HepG2 (cell line): ENCODE data around the gene MYO10. TPM values are rescaled to one million over a fixed set of nuclear protein-coding genes. Genes with fewer than 3 reads are reported as not detected.
A peak's percentile ranks its signal among the peaks of the same experiment; 100 is the strongest.

Source experiments
- AKAP8 ChIP-seq: sonication (generic); formaldehyde crosslinking; IDR thresholded peaks from 2 replicates; pipeline ENCODE4 v1.5.1; 2020; ENCODE audit warnings: mild to moderate bottlenecking, missing genetic modification reagents
- CBFB ChIP-seq: sonication (generic); formaldehyde crosslinking; IDR thresholded peaks from 2 replicates; pipeline ENCODE4 v1.4.0; 2020; ENCODE audit warnings: missing genetic modification reagents
- CBX5 ChIP-seq: sonication (generic); formaldehyde crosslinking; IDR thresholded peaks from 2 replicates; pipeline ENCODE4 v1.4.0; 2020; ENCODE audit warnings: missing genetic modification reagents, borderline replicate concordance
- GMEB2 ChIP-seq: IDR thresholded peaks from 2 replicates; pipeline ENCODE4 v1.6.1; 2016; ENCODE audit warnings: missing biosample characterization, missing genetic modification reagents, low read depth
- IRF1 ChIP-seq: sonication (generic); formaldehyde crosslinking; IDR thresholded peaks from 2 replicates; pipeline ENCODE4 v1.4.0; 2020; ENCODE audit warnings: low read depth, mild to moderate bottlenecking, missing genetic modification reagents
- JUND ChIP-seq: sonication (generic); formaldehyde crosslinking; IDR thresholded peaks from 2 replicates; pipeline ENCODE4 v1.8.0; 2022; ENCODE audit warnings: mild to moderate bottlenecking, missing genetic modification reagents
- NR1H2 ChIP-seq: sonication (generic); formaldehyde crosslinking; IDR thresholded peaks from 2 replicates; pipeline ENCODE4 v1.8.1; 2022; ENCODE audit warnings: low read depth, missing genetic modification reagents, borderline replicate concordance
- PRDM4 ChIP-seq: sonication (generic); formaldehyde crosslinking; IDR thresholded peaks from 2 replicates; pipeline ENCODE4 v1.9.0; 2021; ENCODE audit warnings: missing genetic modification reagents, borderline replicate concordance
- SRY ChIP-seq: sonication (generic); formaldehyde crosslinking; IDR thresholded peaks from 2 replicates; pipeline ENCODE4 v1.8.0; 2022; ENCODE audit warnings: mild to moderate bottlenecking, missing genetic modification reagents
- TFDP1 ChIP-seq: IDR thresholded peaks from 2 replicates; pipeline ENCODE4 v1.6.1; 2016; ENCODE audit warnings: missing compliant biosample characterization, missing genetic modification reagents, borderline replicate concordance
- XBP1 ChIP-seq: sonication (generic); formaldehyde crosslinking; IDR thresholded peaks from 2 replicates; pipeline ENCODE4 v1.5.0; 2020; ENCODE audit warnings: missing genetic modification reagents
- ZBTB21 ChIP-seq: sonication (generic); formaldehyde crosslinking; IDR thresholded peaks from 2 replicates; pipeline ENCODE4 v1.4.0; 2020; ENCODE audit warnings: missing genetic modification reagents
- ZFP36L2 ChIP-seq: sonication (generic); formaldehyde crosslinking; IDR thresholded peaks from 2 replicates; pipeline ENCODE4 v1.4.0; 2020; ENCODE audit warnings: missing genetic modification reagents
- ZMAT5 ChIP-seq: sonication (generic); formaldehyde crosslinking; IDR thresholded peaks from 2 replicates; pipeline ENCODE4 v1.5.0; 2020; ENCODE audit warnings: mild to moderate bottlenecking, low read depth, missing genetic modification reagents, borderline replicate concordance
- ZNF180 ChIP-seq: sonication (generic); formaldehyde crosslinking; IDR thresholded peaks from 2 replicates; pipeline ENCODE4 v1.4.0; 2020; ENCODE audit warnings: low read depth, missing genetic modification reagents, borderline replicate concordance
- ZNF619 ChIP-seq: sonication (generic); formaldehyde crosslinking; IDR thresholded peaks from 2 replicates; pipeline ENCODE4 v1.4.0; 2020; ENCODE audit warnings: mild to moderate bottlenecking, missing genetic modification reagents
- ZNF737 ChIP-seq: sonication (generic); formaldehyde crosslinking; IDR thresholded peaks from 2 replicates; pipeline ENCODE4 v1.5.0; 2020; ENCODE audit warnings: missing genetic modification reagents, mild to moderate bottlenecking, borderline replicate concordance
- ZNF841 ChIP-seq: sonication (generic); formaldehyde crosslinking; IDR thresholded peaks from 2 replicates; pipeline ENCODE4 v1.8.1; 2023; ENCODE audit warnings: missing genetic modification reagents, borderline replicate concordance
- ZXDC ChIP-seq: sonication (generic); formaldehyde crosslinking; IDR thresholded peaks from 2 replicates; pipeline ENCODE4 v1.5.0; 2020; ENCODE audit warnings: mild to moderate bottlenecking, missing genetic modification reagents
- polyA plus RNA-seq, 8 experiments: library from polyadenylated mRNA; depleted of rRNA in 3 of 8; stranded (reverse) in 7 of 8; unstranded in 1 of 8; fragments of >200 nt; fragmentation: Illumina TruSeq in 4 of 8; extraction: Trizol in 4 of 8; gene quantifications; 2 replicates each; pipeline versions ENCODE4 v1.2.1 to v1.2.3, GENCODE V29; 2011 to 2016; ENCODE audit warnings: low read depth in 4 of 8, missing spikeins in 1 of 8, mixed read lengths in 1 of 8; ENCODE audit not compliant: insufficient read depth in 1 of 8
- total RNA-seq, 5 experiments: library from RNA; depleted of rRNA; stranded (reverse); fragments of >200 nt; fragmentation: Illumina TruSeq; extraction: Trizol; gene quantifications; 2 replicates each; pipeline ENCODE4 v1.2.3, GENCODE V29; 2016; ENCODE audit warnings: low read depth in 1 of 5

Gene MYO10
- total and polyA plus RNA-seq, 2 of the 13 experiments (the other 11 are each of a cell fraction or from before 2014, with no cell fraction given), result 4.5 to 14.0 TPM

- no peak for TF ChIP-seq PRDM4 (CRISPR knock-in tag)
- TF ChIP-seq ZBTB21 (CRISPR knock-in tag), result no peak
- no peak for TF ChIP-seq XBP1 (CRISPR knock-in tag)
- no peak for TF ChIP-seq ZNF180 (CRISPR knock-in tag)
- TF ChIP-seq CBFB (CRISPR knock-in tag), result no peak; the same call in 1 of the 2 replicates
- TF ChIP-seq IRF1, result no peak
- no peak for TF ChIP-seq SRY (CRISPR knock-in tag)
- TF ChIP-seq TFDP1 (CRISPR knock-in tag), result no peak
- no peak for TF ChIP-seq GMEB2
- no peak for TF ChIP-seq ZMAT5 (CRISPR knock-in tag)
- TF ChIP-seq JUND, result no peak
- TF ChIP-seq ZNF619 (CRISPR knock-in tag), result no peak
- no peak for TF ChIP-seq ZNF841 (CRISPR knock-in tag)
- no peak for TF ChIP-seq ZXDC (CRISPR knock-in tag)
- TF ChIP-seq ZNF737 (CRISPR knock-in tag), result no peak
- TF ChIP-seq AKAP8 (CRISPR knock-in tag), result no peak
- 0 out of 2 replicates have a peak, but pooled peaks have one; percentile 35 for TF ChIP-seq CBX5 (CRISPR knock-in tag)
- no peak for TF ChIP-seq ZFP36L2
- no peak for TF ChIP-seq NR1H2 (CRISPR knock-in tag)
Observed at GRCh38 chr5:16721151-16722096, 214.7 kb downstream of the MYO10 start (continued).
